ENCODE measurements around the gene RMND5B.
A peak's percentile ranks its signal among the peaks of the same experiment; 100 is the strongest.
"Not testable (repeated sequence)": the region's sequence is repeated elsewhere in the genome, so short reads cannot be mapped to it uniquely, and the experiment has no call there.

RMND5B gene

DNA sequence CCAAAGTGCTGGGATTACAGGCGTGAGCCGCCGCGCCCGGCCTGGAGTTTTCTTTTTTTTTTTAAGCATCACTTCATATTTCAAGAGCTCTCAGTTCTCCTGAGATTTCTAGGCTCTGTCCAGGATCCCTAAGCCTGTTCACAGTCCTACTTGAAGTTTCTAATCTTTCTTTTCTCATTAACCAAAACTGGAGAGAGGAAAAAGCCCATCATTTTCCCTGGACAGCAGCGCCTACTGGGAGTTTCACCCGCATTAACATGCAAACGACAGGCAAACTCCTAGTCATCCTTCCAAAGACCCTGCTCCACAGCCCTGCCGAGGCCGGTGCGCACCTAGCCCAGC, 609 bp upstream of the RMND5B start:
- DNase-seq (ENCODE audit: low spot score): not testable (repeated sequence)

DNA sequence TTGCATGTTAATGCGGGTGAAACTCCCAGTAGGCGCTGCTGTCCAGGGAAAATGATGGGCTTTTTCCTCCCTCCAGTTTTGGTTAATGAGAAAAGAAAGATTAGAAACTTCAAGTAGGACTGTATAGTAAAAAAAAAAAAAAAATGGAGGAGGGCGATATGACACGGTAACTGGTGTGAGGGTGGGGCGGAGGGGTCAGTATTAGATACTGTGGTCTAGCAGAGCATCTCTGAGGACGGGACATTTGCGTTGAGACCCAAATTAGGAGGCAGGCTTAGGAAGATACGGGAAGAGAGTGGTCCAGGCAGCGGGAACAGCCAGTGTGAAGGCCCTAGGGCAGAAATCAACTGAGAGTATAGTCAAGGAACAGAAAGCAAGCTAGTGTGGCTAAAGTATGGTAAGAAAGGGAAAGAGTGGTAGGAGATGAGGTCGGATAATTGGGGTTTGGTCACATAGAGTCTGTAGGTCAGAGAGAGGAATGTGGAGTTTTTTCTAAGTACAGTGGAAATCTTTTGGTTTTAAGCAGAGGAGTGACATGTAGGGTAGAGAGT, 707 bp downstream of the RMND5B start:
- DNase-seq (ENCODE audit: low spot score): peak; percentile 33

- no peak for DNase-seq (ENCODE audit: low spot score)
Observed at GRCh38 chr5:178136990-178137389, 6.2 kb downstream of the RMND5B start.

DNA sequence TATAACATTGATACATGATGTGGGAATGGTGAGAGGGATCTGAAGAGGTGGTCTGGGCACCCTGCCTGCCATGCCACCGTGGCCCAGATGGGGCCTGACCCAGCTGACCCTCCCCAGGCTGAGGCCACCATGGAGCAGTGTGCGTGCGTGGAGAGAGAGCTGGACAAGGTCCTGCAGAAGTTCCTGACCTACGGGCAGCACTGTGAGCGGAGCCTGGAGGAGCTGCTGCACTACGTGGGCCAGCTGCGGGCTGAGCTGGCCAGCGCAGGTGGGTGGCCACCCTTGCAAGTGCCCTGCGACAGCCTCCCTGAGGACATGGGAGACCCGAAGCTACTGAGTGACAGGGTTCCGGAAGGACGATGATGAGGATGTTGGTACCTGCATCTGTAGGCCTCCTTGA, 7.2 kb downstream of the RMND5B start:
- DNase-seq (ENCODE audit: low spot score): no peak

DNA sequence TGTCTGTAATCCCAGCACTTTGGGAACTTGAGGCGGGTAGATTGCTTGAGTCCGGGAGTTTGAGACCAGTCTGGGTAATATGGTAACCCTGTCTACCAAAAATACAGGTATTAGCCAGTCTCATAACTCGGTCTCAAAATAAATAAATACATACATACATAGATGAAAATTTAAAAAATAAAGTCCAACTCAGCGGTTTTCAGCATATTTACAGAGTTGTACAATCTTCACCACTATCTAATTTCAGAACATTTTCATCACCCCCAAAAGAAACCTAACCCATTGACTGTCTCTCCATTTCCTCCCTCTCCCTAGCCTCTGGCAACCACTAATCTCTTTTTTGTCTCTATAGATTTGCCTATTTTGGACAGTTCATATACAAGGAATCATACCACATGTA, 10.7 kb downstream of the RMND5B start:
- DNase-seq (ENCODE audit: low spot score): no peak

GRCh38 chr5:178142642-178143041, 11.8 kb downstream of the RMND5B start:
- no peak for DNase-seq (ENCODE audit: low spot score)

- no peak for DNase-seq (ENCODE audit: low spot score)
Observed at GRCh38 chr5:178143246-178143645, 12.4 kb downstream of the RMND5B start.

DNA sequence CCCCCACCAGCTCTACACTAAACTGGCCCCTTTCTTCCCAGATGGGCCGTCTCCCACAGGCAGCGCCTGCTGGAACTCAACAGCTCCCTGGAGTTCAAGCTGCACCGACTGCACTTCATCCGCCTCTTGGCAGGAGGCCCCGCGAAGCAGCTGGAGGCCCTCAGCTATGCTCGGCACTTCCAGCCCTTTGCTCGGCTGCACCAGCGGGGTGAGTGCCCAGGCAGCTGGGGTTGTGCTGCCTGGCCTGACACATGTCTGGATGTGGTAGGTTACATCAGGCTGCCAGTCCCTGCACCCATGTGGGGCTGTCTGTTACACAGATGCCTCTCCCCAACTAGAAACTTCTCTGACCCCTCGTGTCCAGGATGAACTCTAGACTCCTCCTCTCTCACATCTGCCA, 13.1 kb downstream of the RMND5B start:
- DNase-seq (ENCODE audit: low spot score): no peak

DNA sequence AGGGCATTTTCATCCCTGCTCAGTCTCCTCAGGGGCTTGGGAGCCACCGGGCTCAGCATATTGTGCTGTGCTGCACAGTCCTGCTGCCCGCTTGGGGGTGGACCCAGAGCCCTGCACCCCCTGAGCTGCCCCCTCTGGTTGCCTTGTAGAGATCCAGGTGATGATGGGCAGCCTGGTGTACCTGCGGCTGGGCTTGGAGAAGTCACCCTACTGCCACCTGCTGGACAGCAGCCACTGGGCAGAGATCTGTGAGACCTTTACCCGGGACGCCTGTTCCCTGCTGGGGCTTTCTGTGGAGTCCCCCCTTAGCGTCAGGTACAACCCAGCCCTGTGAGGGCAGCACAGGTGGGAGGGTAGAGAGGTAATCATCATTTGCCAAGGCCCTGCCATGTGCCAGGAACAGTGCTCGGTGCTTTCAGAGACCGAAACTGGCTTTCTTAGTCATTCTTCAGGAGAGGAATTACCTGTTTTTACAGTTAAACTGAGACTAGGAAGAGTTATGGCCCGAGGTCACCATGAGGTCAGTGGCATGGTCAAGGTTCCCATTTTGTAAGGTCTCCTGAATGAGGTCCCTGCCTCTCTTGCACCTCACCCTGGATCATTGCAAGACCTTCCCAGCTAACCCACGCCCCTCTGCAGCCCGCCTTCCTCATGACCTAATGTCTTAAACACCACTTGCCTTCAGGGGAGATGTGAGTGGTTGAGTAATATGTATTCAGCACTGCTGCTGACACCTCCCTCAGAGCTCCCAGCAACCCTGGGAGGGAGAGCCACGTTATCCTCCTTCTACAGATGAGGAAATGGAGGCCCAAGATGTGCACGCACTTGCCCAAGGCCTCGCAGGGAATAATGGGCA, 15.4 kb downstream of the RMND5B start:
- DNase-seq (ENCODE audit: low spot score): peak; percentile 57

GRCh38 chr5:178147406-178147805, 16.6 kb downstream of the RMND5B start:
- DNase-seq (ENCODE audit: low spot score): no peak

GRCh38 chr5:178149199-178149932, 18.6 kb downstream of the RMND5B start:
- no peak for DNase-seq (ENCODE audit: low spot score)

GRCh38 chr5:178150977-178151734, 20.3 kb downstream of the RMND5B start:
- peak; percentile 37 for DNase-seq (ENCODE audit: low spot score)

DNA sequence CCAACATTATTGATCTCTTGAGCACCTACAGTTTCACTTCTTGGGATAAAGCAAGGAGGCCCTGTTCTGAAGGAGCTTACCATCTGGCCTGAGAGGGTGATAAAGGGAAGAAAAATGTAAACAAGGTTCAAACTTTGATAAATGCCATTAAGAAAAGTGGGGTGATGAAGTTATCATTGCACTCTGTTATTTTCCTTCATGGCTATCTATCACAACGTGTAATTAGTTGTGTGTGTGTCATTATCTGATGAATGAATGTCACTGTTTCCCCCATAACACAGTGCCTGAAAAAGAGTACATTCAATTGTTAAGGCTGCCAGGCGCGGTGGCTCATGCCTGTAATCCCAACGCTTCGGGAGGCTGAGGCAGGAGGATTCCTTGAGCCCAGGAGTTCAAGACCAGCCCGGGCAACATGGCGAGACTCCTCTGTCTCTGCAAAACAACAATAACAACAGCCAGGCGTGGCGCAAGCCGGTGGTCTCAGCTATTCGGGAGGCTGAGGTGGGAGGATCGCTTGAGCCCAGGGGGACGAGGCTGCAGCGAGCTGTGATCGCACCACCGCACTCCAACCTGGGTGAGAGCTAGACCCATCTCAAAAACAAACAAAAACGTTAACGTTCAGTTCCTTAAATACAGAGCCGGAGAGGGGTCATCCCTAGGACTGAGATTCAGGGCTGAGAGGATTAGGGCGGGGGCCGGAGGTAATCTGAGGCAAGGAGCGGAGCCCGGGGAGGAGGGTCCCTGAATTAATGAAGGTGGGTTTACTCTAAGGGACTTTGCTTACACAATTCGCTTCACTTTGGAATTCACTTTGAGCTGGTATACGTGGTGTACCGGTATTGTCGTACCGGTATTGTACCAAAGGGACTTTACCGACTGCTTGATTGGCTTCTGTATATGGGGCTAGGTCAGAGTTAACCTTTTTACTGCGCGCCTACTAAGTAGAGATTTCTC, 22.0 kb downstream of the RMND5B start:
- DNase-seq (ENCODE audit: low spot score): no peak

- peak; percentile 98 for DNase-seq (ENCODE audit: low spot score)
Observed at GRCh38 chr5:178153530-178154340, 22.9 kb downstream of the RMND5B start, which contains the start of gene NHP2. Gene NHP2 (minus strand): TSS chr5:178153885. CDS start chr5:178153817, 68 bp downstream.

GRCh38 chr5:178155065-178155464, 24.3 kb downstream of the RMND5B start:
- DNase-seq (ENCODE audit: low spot score): no peak

GRCh38 chr5:178160176-178160575, 29.4 kb downstream of the RMND5B start:
- no peak for DNase-seq (ENCODE audit: low spot score)

DNA sequence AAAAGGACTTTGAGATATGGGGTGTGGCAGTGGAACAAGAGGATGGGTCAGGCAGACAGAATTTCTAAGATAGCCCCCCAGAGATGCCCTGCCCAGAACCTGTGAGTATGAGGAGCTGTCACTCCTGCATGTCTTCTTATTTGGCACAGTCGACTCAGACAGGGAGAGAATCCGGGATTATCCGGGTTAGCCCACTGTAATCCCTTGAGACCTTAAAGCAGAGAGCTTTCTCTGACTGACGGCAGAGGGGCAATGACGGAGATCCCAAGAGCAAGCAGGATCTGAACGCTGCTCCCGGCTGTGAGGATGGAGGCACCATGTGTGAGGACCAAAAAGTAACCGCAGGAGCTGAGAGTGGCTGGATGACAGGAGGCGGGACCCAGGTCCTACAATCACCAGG, 31.7 kb downstream of the RMND5B start:
- DNase-seq (ENCODE audit: low spot score): no peak

DNA sequence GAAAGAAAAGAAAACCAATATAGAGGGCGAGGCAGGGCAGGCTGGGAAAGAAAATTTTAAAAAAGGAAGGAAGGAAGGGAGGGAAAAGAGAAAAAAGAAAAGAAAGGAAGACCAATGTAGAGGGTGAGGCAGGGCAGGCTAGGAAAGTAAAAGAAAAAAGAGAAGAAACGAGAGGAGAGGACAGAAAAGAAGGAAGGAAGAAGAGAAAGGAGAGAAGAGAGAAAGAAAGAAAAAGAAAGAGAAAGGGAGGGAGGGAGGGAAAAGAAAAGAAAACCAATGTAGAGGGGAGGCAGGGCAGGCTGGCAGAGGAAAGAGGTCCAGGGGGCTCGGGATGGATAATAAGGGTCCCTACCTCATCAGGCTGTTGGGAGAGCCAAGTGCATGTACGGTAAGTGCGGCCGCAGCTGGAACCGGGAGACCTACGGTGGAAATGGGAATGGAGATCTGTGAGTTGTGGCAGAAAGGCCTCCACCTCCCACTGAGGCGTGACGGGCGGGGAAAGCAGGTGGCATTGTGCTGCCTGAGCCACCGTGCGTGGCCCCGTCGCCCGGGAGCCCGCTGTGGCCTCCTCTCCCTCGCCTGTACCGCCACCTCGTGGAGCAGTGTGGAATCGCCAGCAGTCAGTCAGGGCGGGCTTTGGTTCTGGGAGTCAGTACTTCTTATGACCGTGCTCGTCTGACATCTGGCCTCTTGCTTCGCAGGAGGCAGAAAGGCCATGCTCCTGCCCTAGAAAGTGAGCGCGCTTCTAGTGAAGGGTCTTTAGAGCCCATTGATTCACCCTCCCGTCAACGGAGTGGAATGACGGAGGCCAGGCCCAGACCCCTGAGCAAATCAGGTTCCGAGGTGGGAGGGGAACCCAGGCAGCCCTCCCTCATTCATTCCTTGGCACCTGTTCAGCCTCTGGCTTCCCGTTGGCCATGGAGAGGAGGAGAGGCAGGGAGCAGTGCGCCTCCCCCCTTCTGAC, 33.2 kb downstream of the RMND5B start:
- DNase-seq (ENCODE audit: low spot score): peak; percentile 80

DNA sequence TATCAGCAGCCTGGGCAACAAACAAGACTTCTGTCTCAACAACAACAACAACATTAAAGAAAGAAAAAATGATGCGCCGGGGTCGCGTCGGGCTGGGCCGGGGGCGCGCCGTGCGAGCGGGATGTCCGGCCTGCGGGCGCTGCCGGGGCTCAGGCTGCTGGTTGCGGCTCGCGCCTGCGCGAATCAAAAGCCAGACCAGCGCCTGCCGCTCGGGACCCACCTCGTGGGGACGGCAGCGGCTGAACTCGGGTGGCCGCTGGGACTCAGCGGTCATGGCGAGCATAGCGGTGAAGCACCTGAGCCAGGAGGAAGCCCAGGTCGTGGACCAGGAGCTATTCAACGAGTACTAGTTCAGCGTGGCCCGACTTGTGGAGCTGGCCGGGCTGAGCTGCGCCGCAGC, 34.8 kb downstream of the RMND5B start:
- no peak for DNase-seq (ENCODE audit: low spot score)
